NCI-H1417 (cell line): ENCODE measurements around the gene ERBB2.
"Not testable (repeated sequence)": the region's sequence is repeated elsewhere in the genome, so short reads cannot be mapped to it uniquely, and the experiment has no call there.

Experiments
- DNase-seq, 3 experiments: peaks; one replicate each; lab custom pipeline; 2025; lab: John Stamatoyannopoulos, UW

The ERBB2 gene

DNA sequence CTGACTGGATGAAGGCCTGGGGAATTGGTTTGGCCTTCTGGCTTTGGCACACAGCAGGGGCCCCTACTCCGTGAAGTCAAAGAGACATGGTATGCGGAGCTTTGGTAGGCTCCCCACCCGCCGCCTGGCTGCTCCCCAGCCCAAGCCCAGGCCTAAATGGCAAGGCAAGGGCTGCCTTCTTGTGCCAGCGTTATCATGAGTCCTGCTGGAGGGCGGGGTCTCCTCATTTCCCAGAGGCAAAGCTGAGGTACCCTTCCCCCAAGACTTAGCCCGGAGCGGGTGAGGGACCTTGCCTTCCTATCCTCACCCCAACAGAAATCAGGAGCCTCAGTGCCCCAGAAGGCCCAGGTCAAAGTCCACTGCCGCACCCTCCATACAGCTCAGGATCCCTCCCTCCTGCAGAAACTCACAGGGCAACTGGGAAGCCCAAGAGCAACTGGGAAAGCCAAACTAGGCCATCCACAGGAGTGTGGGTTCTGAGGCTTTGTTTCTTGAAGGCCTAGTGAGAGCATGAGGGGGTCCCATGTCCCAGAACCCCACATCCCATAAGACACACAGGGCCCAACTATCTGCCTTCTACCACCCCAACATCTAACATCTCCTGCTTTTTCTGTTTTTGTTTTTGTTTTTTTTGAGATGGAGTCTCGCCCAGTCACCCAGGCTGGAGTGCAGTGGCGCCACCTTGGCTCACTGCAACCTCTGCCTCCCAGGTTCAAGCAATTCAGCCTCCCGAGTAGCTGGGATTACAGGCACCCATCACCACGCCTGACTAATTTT, 21.3 kb upstream of the ERBB2 start:
- DNase-seq, result no peak

DNA sequence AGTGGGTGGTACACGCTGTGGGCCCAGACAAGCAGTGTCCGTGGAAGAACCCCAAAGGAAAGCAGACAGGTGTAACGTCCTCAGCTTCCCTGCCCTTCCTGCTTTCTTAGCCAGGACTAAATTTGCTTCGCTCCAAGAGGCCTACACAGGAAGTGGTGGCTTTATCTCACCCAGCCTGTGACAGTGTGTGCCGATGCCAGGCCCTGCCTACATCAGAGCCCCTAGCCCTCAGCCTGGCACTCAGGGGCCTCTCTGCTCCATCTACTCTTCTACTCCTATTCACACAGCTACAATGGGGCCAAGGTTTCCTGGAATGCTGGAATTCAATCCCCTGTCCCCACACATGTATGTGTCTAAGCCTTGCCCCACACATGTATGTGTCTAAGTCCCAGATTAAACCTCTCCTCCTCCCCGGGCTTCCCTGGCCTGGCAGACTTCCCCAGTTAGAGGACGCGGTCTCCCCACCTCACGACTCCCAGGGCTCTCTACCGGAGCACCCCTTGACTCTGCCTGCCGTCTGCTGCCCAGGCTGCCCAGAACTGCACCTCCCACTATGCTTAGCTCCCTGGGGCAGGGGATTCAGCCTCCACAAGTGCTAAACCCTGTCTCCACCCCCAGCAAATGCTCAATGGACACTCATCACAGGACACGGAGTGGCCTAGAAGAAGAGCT, 20.2 kb upstream of the ERBB2 start:
- DNase-seq, result no peak

DNA sequence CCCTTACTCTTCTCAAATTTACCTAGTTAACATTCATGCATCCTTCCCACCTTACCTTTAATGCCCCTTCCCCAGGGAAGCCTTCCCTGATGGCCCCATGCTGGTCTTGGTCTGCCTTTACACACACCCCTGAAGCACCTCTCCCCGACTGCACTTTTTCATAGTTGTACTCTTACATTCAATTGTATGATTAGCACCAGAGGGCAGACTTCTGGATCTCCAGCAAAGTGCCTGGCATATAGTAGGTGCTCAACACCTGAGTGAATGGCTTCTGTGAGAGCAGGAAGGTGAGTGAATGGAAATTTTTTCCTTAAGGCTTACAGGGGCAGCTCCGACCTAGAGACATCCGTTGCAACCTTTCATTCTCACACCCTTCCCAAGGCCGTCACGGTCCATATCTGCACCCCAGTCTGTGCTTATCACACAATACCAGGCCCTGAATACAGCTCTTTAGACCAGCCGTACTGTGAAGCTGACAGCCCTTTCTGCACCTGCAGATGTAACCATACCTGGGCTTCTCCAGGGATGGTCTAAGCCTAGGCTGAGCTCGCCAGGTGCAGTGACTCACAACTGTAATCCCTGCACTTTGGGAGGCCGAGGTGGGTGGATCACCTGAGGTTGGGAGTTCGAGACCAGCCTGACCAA, 16.4 kb upstream of the ERBB2 start:
- no peak for DNase-seq

DNA sequence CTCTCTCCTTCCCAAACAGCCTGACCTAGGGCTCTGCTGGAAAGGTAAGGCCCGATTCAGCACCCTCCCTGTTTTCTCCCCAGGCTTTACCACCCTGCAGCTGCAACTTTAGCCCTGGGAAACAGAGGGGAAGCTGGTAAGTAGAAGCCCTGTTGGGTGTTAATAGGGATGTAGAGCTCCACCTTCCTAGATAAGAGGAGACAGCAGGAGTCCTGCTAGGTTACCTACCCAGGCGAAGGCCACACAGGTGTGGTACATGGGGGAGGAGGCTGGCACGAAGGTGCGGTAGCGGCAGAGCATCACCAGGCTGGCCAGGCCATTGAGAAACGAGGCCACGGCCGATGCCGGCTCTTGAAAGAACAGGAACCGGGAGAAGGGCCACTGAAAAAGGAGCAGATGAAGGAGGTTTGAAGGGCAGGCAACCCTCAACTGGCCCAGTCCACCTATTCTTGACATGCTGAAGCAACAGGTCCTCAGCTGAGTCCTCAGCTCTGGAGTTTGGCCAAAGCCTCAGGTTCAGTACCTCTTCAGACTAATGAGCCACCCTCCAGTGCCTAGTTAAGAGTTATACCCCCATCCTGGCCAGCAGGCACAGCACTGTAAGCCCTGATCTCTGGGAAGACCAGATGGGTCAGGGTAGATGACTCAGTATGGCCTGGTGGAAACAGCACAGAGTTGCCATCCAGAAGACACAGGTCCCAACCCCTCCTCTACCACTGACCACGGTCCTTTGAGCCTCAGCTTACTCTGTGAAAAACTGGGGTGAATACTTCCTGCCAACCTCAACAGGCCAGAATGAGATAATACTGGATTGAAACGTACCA, 15.3 kb upstream of the ERBB2 start:
- DNase-seq, result no peak

DNA sequence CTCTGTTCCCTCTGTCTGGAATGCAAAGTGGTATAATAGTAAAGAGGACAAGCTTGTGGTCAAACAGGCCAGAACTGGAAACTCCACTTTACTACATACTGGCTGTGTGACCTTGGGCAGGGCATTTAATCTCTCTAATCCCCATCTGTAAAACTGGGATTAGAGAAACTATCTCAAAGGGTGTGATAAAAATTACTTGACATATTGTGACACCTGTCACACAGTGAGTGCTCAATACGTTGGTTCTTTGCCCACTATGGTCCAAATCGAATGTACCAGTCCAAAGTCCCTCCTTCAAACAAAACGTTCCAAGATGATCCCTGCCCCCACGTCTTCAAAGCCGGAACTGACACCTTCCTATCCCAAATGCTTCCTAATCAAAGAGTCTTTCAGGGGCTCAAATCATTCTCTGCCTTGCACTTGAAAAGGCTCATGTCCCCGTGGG, 12.7 kb upstream of the ERBB2 start:
- no peak for DNase-seq

DNA sequence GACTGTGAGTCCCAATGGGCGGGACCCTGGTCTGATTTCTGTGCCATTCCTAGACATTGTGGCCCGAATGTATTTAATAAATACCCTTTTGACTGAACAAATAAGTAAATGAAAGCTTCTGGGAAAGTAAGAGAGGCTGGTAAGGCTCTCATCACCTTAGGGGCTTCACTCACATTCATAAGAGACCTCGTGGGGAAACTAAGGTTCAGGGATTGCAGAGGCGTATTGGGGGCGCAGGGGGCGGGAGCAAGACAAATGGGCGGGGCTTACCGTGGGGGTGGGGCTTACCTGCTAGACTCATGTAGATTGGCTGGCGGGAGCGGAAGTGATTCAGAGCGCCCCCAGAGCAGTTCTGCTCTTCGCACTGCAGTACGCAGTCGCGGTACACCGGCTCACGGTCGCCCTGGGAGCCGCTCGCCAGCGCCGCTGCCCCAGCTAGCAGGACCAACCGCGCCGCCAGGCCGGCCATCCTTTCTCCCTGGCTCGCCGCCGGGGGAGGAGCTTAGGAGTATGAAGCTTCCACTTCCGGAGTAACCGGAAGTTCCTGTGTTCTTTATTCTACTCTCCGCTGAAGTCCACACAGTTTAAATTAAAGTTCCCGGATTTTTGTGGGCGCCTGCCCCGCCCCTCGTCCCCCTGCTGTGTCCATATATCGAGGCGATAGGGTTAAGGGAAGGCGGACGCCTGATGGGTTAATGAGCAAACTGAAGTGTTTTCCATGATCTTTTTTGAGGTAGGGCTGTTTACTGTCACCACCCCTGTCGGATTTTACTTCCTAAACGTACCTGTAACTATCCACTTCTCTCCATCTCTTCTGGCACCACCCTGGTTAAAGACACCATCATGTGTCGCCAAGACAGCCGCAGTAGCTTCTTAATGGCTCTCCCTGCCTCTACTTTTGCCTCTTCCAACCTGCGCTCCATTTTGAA, 12.1 kb upstream of the ERBB2 start, which contains the start of gene PGAP3:
PGAP3 (minus strand) TSS at position 512 of the 929 bp plus-strand sequence; CDS start at position 469, 43 bp downstream.
- peak; percentile 90 to 97 (median 96) for DNase-seq

DNA sequence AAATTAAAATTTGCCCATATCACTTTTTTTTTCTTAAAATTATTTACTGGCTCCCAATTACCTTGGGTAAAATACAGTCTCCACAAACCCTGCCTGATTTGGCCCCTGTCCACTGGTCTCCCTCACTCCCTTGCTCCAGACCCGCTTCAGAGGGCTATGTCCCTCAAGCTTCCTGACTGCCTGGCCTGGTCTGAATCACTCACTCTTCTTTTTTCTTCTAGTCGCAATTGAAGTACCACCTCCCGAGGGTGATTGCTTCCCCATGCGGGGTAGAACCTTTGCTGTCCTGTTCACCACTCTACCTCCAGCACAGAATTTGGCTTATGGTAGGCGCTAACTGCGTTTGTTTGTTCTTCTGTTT, 11.4 kb upstream of the ERBB2 start:
- peak in 2 of 3 experiments; percentile 37 to 67 for DNase-seq

DNA sequence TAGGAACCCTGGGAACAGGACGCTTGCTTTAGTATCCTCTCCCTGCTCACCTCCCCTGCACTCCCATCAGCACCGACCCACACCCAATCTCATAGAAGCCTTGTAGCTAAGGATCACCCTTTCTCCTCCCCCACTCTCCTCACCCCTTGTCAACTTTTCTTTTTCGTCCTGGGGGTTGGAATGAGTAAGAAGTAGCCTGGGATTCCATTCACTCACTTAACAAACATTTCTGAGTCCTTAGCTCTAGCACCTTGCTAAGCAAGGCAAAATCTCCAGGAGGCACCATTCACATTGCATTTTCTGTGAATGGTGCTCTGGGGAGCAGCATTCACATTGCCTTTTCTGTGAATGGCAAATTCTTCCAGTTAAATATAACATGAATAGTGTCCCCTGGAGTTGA, 10.9 kb upstream of the ERBB2 start:
- DNase-seq, result peak in 2 of 3 experiments; percentile 36 to 55

DNA sequence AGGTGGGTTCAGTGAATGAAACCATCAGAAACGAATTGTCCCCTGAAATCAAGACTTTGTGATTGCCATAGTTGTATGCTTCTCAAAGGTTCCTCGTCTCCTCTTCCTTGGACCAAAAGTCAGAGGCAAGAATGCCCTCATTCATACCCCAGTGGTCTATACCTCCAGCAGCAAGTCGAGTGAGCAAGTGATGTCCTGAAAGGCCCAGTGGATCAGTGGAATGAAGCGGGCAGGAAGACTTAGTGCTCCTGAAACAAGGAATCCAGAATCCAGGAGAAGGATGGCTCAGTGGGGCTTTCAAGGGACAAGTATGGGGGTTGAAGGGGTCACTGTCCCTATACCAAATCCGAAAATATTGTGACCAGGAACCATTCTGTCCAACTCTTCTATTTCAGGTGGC, 5.3 kb upstream of the ERBB2 start:
- DNase-seq, result no peak

DNA sequence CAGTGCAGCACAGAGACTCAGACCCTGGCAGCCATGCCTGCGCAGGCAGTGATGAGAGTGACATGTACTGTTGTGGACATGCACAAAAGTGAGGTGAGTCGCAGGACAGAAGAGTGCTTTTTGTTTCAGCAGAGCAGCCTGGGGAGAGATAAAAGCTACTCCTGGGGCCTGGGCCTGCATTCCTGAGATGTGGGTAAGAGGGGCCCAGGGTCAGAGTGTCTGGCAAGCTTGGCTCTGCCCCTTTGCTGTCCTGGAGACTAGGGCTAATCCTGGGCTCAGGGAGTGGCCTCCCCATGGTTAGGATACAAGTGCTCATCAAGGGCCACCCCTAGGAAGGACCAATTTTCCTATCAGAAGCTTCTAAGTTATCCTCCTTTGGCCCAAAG, 4.8 kb upstream of the ERBB2 start:
- no peak for DNase-seq

DNA sequence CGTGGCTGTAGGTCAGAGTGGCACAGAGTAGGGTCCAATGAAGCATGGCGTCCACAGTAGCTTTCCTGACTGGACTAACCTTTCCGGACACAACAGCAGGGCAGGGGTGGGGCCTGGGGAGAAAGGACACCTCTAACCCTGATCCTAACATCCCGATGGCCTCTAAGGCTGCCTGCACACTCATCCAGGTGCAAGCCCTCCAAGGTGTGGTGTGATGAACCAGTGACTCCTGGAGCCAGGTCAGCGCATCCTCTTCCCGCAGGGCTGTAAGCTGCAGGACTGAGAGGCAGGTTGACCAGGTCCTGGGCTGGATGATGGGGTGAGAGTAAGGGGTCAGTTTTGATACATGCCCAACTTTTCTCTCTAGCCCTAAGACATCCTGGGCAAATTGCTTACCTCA, 3.1 kb upstream of the ERBB2 start:
- DNase-seq, result no peak

DNA sequence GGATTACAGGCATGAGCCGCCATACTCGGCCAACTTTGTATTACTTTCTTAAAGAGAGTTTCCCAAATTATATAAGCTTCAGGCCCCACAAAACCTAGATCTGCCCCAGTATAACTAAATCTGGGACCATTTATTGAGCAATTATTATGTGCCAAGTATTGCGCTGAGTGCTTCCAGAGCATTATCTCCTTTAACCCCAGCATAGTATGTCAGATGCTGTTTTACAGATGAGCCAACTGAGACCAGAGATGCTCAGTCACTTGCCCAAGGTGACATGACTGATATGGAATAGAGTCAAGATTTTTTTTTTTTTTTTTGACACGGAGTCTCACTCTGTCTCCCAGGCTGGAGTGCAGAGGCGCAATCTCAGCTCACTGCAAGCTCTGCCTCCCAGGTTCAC, 1.9 kb upstream of the ERBB2 start:
- no peak for DNase-seq

DNA sequence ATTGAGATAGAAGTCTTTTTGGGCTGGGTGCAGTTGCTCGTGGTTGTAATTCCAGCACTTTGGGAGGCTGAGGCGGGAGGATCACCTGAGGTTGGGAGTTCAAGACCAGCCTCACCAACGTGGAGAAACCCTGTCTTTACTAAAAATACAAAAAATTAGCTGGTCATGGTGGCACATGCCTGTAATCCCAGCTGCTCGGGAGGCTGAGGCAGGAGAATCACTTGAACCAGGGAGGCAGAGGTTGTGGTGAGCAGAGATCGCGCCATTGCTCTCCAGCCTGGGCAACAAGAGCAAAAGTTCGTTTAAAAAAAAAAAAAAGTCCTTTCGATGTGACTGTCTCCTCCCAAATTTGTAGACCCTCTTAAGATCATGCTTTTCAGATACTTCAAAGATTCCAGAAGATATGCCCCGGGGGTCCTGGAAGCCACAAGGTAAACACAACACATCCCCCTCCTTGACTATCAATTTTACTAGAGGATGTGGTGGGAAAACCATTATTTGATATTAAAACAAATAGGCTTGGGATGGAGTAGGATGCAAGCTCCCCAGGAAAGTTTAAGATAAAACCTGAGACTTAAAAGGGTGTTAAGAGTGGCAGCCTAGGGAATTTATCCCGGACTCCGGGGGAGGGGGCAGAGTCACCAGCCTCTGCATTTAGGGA, 577 bp upstream of the ERBB2 start:
- not testable (repeated sequence) for DNase-seq

DNA sequence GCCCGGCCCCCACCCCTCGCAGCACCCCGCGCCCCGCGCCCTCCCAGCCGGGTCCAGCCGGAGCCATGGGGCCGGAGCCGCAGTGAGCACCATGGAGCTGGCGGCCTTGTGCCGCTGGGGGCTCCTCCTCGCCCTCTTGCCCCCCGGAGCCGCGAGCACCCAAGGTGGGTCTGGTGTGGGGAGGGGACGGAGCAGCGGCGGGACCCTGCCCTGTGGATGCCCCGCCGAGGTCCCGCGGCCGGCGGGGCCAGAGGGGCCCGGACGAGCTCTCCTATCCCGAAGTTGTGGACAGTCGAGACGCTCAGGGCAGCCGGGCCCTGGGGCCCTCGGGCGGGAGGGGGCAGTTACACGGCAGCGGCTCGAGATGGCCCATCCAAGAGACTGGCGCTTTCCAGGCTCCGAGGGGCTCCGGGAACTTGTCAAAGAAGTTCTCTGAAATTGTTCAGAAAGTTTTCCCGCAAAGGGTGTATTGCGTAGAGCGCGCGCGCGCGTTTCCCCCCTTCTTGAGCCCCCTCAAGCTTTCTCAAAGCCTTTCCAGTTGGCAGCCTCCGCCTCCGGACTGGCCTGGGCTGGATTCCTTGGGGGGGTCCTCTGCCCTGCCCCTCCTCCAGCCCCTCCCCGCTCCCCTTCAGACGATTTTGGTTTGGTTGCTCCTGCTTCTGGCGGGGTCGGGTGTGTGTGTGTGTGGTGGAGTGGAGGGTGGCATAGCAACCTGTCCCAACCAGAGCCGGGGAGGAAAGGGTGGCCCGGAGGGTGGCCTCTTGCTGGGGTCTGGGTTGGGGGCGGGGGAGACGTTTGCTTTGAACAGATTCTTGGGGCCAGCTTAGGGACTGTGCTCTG, 504 bp downstream of the ERBB2 start:
- DNase-seq, result no peak

DNA sequence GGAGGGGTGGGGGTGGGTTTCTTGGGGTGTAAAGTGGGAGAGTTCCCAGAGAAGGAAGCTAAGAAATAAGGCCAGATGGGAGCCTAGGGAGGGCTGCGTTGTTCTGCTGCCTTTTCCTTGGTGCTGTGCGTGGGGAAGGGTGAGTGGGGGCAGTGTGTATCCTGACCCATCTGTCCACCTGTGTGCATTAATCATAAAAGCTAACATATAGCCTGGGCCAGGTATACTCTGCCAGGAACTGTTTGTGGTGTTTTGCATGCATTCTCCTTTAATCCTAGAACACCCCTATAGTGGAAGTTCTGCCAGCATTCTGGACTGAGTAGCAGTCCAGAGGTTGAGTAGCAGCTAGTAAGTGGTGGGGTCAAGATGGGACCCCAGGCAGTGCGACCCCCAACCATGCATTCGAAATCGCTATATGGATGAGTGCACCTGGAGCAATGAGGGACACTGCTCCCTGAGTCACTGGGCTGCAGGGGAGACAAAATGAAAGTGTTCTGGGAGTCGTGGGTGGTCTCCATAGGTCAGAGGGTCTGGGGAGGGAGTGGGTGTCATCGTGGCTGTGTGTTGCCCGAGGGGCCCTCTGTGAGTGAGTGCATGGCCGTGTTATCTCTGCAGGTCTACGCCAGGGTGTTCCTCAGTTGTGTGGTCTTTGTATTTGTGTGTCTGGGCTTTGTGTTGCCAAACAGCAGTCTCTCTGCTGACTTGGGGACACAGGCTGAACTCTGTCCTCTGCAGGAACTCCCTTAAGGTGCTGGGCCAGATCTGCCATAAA, 1.3 kb downstream of the ERBB2 start:
- DNase-seq, result no peak

DNA sequence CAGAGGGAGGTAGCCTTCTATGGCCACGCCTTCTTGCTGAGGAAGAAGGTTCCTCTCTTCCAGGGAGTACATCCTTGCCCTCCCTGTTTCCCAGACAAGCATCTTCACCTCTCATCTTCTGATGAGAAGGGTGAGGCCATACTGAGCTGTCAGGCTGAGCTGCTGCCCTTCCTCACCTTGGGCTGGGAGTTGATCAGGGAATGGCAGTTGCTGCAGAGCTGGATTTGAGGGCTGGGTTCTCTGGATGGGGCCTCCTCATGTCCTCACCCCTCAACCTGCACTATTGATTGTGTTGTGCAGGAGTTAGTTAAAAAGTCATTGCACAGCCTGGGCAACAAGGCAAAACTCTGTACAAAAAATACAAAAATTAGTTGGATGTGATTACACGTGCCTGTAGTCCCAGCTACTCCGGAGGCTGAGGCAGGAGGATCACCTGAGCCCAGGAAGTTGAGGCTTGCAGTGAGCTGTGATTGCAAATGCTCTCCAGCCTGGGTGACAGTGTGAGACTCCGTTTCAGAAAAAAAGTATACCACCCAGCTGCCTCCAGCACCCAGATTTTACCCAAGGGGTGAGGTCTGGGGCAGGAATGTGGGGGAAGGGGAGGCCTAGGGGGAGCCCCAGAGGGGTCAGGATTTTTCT, 2.0 kb downstream of the ERBB2 start:
- no peak for DNase-seq

DNA sequence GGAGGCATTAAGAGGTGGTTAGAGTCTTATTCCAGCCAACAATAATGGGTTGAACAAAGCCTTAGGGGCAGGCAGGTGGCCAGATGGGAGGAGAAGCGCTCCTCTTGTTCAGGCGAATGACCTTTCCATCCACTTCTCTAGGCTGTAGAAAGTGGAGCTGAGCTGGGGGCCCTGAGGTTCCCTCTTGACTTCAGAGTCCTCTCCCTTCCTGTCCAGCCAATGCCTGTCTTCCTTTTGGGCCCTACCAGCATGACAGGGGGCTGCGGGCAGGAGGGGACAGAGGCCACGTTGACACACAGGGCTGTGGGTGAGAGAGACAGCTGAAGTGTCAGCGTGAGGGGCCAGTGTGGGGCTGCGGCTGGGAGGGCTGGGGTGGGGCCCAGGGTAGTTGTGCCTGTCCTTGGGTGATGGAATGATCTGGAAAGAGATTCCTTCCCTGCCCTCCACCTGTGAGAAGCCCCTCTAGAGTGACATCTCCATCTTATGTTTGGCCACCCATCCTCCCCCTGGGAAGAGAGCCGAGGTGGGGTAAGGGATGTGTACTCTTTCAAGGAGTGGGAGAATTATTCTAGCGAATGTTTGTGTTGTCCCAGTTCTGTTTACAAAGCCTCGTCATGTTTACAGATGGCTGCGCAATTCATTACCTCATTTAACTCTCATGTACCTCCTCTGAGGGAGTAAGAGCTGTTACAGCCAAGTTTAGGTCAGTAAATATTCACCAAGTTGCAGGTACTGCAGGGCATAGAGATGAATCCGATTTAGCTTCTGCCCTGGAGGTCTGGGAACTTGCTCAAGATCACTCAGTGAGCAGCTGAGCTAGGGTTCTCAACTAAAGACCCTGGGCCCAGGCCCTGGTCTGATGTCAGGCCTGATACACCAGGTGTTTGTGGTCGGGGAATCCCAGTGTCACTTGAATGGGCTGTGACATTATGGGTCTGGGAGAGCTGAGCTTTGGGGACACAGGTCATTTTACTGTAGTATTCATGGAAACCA, 3.3 kb downstream of the ERBB2 start:
- DNase-seq, result peak in 1 of 3 experiments; percentile 10
